DMS 273 (cell line): ENCODE data around the gene PHACTR3.
"Not testable (repeated sequence)": the region's sequence is repeated elsewhere in the genome, so short reads cannot be mapped to it uniquely, and the experiment has no call there.

Source experiments
- DNase-seq: peaks from one replicate; lab custom pipeline; 2025; ENCODE audit not compliant: unreplicated experiment; lab: John Stamatoyannopoulos, UW

PHACTR3 gene

DNA sequence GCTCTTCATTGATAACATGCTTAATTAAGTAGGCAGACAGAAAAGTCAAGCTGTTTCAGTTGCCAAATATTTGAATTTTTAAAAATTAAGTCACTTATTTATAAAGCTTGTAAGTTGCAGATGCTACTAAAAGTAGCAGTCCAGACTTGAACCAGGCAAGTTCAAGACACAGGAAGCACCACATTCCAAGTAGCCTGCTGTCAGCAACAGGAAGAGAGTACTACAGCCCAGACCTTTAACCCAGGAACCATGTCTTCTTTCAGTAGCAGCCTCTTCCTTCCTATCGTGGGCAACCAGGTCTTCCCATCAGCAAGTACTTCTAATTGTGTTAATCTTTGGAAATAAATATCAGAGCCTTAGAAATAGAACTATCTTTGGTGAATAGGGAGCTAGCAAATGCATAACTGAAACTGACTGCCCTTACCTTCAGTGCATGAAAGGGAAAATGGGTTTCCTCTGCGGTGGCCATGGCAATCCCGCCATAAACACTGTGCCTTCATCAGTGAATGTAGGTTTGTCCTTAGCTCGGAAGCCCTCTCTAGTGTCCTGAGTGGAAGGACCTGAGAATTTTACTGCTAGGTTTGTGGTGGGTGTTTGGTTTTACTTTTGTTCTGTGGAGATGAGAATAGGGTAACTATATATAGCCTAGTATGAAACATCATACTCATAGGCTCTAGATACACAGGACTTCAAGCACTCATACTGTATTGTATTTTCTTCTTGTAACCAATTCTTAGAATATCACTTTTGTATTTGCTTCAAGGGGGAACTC, 233.5 kb downstream of the PHACTR3 start:
- DNase-seq, result no peak

DNA sequence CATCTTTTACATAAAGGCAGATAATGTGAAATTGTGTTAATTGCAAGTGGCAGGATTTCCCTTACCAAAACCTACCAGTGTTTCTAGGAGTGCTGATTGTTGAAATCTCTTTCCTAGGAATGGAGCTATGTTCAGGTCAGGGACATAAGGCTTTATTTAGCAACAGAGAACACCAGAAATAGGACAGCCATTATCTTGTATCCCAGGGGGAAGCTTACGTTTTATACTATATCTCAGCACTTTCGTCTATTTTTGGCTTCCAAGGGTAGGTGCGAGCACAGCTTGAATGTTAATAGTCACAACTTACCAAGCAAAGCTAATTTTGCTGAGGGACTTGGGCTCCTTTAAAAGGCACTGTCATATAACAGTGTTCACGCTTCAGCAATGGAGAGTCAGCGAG, 235.1 kb downstream of the PHACTR3 start:
- no peak for DNase-seq

DNA sequence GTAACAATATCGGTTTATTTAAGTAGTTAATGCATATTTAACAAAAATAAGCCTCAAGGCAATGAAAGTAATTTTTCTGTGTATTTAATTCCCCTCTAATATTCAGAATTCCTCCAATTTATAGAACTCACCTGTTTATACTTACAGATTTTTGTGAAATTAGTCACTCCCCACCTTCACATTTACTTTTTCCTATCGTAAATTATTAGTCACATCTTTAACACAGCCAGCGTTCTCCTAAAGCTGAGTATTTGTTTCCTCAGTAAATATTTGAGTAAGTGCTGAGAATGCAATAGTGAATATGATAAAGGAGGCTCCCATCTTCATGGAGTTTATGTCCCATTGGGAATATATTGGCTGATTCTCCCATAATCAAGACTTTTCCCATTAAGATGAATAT, 241.1 kb downstream of the PHACTR3 start:
- DNase-seq, result no peak

DNA sequence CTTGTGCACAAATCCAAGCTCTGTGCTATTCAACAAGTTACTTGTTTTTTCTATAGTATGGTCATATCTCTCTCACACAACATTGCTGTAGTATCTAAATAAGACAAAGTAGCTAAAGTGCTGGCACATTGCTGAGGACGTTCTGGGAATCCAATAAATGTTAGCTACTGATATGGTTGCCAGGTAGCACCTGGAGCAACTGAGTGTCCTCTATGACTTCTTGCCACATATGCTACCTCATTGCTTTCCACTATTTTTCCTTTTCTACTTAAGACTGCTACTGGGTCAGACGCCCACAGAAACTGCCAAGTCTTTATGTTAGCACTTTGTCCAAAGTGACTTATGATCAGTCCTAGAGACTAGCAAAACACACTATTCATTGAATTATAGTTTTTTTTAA, 243.8 kb downstream of the PHACTR3 start:
- DNase-seq, result no peak

DNA sequence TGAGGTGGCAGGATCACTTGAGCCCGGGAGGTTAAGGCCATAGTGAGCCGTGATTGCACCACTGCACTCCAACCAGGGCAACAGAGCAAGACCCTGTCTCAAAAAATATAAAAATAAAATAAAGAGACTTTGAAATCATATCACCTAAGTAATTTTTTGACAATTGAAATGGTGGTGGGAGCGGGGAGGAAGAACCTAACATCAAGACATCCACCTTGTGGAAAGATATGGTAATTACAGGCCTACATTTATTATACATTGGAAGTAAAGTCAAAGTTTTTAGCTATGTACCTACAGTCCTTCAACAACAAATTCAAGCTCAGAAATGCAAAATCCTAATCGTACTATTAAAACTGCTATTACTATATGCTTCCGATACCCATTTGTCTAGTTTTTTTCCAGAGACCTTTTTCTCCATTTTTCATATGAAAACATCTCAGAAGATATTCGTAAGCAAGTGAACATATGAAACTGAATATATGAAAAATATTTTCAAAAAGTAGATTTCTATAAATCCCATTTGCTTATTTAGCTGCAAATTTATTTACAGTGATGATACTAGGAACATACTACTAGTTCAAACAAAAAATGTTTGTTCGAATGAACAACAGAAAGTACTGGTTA, 245.8 kb downstream of the PHACTR3 start:
- DNase-seq, result peak; percentile 64

DNA sequence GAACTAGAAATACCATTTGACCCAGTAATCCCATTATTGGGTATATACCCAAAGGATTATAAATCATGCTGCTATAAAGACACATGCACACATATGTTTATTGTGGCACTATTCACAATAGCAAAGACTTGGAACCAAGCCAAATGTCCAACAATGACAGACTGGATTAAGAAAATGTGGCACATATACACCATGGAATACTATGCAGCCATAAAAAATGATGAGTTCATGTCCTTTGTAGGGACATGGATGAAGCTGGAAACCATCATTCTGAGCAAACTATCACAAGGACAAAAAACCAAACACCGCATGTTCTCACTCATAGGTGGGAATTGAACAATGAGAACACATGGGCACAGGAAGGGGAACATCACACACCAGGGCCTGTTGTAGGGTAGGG, 252.2 kb downstream of the PHACTR3 start:
- DNase-seq, result not testable (repeated sequence)

DNA sequence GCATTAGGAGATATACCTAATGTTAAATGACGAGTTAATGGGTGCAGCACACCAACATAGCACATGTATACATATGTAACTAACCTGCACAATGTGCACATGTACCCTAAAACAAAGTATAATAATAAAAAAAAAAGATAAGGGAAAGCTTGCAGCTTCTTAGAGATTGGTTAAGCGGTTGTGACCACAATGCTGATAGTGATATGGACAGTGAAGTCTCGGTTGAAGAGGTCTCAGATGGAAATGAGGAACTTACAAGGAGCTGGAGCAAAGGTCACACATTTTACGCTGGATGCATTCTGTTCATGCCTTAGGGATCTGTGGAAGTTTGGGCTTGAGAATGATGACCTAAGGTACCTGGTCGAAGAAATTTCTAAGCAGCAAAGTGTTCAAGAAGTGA, 252.6 kb downstream of the PHACTR3 start:
- DNase-seq, result not testable (repeated sequence)

DNA sequence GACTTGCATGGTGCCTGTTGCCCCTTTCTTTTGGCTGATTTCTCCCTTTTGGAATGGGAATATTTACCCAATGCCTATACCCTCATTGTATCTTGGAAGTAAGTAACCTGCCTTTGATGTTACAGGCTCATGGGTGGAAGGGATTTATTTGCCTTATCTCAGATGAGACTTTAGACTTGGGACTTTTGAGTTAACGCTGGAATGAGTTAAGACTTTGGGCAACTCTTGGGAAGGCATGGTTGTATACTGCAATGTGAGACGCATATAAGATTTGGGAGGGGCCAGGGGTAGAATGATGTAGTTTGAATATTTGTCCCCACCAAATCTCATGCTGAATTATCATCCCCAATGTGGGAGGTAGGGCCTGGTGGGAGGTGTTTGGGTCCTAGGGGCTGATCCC, 253.6 kb downstream of the PHACTR3 start:
- DNase-seq, result no peak

DNA sequence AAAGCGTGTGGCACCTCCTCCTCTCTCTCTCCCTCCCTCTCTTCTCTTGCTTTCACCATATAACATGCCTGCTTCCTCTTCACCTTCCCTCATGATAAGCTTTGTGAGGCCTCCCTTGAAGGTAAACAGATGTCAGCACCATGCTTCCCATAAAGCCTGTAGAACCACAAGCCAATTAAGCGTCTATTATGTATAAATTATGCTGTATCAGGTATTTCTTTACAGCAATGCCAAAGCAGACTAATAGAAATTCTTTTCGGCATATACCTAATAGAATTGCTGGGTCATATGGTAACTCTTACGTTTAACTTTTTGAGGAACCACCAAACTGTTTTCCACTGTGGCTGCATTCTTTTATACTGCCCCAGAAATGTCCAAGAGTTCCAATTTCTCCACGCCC, 254.1 kb downstream of the PHACTR3 start:
- no peak for DNase-seq

DNA sequence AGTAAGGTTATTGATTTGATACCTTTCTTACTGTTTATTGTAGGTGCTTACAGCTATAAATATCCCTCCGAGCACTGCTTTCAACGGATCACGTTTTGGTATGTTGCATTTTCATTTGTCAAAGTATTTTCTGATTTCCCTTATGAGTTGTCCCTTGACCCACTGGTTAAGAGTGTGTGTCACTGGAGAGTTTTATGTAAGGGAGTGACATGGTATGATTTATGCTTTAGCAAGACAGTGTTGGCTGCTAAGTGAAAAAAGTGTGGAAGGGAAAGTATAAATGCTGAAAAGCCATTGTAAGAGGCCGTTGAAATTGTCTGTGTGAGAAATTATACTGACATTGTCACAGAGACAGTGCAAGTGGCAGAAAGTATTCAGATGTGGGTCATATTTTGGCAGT, 257.1 kb downstream of the PHACTR3 start:
- no peak for DNase-seq

DNA sequence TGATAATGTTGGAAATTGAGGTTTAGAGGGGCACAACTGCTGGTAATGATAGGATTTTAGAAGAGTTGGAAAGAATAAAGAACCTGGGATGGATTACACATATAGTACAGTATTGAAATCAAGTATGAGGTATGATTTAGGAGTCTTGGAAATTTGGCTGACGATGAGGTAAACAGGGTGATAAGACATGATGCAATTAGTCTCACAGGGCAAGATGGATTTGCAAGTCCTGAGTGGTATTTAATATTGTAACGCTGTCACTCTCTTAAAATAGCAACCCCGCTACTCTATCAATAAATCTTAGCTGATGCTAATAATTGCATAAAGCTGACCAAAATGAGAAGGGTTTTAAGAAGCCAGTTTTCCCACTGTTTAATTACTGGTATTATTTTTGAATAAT, 258.7 kb downstream of the PHACTR3 start:
- DNase-seq, result no peak

DNA sequence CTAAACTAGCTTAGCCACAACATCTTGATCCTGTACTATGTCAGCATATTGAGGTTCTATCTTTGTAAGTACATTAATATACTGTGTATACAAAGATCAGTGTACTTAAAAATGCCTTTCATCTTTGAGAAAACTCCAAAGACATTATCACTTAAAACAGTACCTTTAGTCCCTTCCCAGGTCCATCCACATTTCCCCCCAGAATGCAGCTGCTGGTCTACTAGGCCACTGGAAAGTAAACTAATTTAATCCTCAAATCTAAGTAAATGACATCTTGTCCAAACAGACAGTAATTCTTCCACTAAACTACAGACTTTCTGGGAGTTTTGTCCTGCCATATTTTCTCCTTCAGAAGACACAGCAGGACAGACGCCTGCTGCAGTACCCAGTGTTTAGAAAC, 260.4 kb downstream of the PHACTR3 start:
- DNase-seq, result no peak

DNA sequence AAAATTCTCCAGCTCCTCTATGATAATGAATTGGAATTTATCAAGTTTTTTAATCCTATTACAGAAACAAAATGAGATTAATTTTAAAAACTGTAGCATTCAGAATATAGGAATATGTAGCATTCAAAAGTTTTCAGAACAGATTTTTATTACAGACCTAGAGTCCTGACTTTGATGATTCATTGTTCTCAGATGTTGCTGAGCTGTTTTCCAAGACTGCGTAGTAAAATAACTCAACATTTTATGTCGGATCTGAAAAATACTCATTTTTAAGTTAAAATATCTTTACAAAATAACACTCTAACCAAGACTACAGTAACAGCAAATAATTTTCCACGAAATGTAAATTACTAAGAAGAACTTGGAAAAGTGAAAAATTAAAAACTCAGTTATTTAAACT, 262.0 kb downstream of the PHACTR3 start:
- no peak for DNase-seq

DNA sequence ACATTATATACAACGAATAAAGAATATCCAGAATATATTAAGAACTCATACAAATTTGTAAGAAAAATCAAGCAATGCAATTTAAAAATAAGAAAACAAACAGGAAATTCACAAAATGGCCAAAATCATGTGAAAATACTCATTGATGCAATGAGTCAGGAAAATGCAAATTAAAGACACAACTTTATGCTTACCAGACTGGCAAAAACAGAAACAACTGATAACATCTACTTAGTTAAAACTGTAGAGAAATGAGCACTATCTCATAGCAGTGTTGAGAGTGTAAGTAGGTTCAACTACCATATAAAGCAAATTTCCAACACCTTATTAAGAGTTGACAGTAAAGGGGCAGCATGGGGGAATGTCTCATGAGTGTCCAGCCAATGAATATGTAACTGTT, 266.8 kb downstream of the PHACTR3 start:
- DNase-seq, result no peak

DNA sequence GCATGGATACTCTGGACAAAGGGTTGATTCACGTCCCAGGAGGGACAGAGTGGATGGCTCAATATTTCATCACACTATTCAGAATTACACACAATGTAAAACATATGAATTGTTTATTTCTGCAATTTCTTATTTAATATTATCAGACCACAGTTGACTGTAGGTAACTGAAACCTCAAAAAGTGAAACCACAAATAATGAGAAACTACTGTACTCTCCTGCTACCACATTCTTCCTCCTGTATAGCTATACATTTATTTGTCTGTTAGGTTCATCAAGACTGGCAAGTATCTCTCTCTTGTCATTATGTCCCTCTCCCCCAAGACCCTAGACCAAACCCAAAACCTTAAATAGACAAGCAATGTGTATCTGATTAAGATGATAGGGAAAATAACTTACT, 269.1 kb downstream of the PHACTR3 start:
- DNase-seq, result no peak

DNA sequence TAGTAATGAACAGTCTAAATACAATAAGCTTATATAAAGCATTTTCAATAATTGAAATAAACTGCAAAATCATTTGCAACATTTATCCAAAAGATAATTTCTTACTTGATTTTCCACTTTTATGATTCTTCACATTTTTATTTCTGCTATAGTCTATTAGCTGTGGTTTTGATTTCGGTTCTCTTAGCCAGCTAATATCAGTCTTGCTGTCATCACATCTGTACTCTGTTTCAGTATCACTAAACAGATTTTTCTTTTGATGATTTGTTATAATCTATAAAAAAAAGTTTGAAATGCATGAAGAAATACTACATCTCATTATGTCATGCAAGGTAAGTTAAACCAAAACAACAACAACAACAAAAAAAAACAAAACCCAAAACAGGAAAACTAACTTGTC, 275.9 kb downstream of the PHACTR3 start:
- DNase-seq, result no peak

DNA sequence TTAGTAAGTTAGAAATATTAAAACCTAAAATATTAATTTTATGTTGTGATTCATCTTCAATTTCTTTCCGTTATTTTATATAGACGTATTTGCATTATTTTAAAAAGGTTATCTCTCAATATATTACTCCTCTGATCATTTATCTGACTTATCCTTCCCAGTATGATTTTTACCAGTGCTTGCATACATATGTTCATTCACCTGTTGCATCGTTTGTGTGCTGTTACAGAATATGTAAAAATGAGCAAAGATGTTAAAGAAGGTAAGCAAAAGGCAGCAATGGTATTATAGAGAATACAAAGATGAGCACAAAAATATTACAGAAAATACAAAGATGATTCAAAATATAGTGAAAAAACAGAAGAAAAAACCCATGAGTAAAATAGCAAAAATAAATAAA, 280.2 kb downstream of the PHACTR3 start:
- DNase-seq, result no peak

DNA sequence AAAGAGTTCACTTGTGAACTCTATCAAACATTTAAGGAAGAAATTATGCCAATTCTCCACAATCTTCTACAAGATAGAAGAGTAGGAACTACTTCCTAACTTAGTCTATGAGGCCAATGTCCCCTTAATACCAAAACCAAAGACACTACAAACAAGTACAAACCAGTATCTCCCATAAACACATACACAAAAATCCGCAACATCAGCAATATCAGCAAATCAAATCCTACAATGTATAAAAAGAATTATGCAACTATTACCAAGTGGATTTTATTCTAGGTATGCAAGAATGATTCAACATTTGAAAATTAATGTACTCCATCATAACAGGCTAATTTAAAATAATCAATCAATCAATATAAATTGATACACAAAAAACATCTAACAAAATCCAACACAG, 283.7 kb downstream of the PHACTR3 start:
- DNase-seq, result no peak

DNA sequence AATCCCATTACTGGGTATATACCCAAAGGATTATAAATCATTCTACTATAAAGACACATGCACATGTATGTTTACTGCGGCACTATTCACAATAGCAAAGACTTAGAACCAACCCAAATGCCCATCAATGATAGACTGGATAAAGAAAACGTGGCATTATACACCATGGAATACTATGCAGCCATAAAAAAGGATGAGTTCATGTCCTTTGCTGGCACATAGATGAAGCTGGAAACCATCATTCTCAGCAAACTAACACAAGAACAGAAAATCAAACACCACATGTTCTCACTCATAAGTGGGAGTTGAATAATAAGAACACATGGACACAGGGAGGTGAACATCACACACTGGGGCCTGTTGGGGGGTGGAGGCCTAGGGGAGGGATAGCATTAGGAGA, 285.7 kb downstream of the PHACTR3 start:
- DNase-seq, result not testable (repeated sequence)

DNA sequence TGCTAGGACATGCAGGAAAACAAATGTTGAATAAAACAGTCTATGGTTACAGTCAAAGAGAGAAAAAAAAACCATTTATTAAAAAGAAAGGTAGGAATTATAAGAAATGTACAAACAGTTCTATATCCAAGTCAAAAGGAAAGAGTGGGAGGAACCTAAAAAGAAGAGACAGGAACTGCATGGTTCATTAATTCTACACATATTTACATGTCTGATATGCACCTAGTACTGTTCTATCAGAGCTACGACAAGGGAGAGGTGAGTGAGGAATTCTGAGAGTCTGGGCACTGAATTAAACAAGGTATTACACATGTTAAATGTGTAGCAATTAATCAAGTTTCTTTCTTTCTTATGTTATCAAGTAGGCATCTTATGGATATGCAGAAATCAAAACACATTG, 287.2 kb downstream of the PHACTR3 start:
- no peak for DNase-seq

DNA sequence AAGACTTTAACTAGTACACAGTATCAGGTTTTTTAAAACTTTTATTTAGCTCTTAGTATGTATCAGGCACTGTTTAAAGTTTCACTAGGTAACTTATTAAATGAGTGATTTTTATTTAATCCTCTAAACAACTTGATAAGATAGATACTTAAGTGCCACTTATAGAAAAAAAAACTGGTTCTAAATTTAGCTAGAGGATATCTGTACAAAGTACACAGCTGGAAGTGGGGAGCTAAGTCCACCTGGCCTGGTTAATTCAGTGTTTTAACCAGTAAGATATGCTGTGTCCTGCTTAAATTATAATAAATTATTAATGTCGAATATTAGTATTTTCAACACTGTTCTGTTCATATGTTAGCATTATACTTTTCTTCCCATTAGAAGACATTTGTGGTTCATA, 291.6 kb downstream of the PHACTR3 start:
- no peak for DNase-seq
